Stimulated activated CD8-positive, alpha-beta memory T cell treated with anti-CD3 and anti-CD28 coated beads, Interleukin-4, amount 100 ng/mL, for 48 hours (primary cell): Measurements from ENCODE around the gene OLA1.

Source experiments
- DNase-seq: peaks from one replicate; pipeline ENCODE4 v3.0.0-alpha.2; 2020

OLA1 gene

GRCh38 chr2:174026122-174026845, 222.0 kb downstream of the OLA1 start:
- DNase-seq = no peak

DNA sequence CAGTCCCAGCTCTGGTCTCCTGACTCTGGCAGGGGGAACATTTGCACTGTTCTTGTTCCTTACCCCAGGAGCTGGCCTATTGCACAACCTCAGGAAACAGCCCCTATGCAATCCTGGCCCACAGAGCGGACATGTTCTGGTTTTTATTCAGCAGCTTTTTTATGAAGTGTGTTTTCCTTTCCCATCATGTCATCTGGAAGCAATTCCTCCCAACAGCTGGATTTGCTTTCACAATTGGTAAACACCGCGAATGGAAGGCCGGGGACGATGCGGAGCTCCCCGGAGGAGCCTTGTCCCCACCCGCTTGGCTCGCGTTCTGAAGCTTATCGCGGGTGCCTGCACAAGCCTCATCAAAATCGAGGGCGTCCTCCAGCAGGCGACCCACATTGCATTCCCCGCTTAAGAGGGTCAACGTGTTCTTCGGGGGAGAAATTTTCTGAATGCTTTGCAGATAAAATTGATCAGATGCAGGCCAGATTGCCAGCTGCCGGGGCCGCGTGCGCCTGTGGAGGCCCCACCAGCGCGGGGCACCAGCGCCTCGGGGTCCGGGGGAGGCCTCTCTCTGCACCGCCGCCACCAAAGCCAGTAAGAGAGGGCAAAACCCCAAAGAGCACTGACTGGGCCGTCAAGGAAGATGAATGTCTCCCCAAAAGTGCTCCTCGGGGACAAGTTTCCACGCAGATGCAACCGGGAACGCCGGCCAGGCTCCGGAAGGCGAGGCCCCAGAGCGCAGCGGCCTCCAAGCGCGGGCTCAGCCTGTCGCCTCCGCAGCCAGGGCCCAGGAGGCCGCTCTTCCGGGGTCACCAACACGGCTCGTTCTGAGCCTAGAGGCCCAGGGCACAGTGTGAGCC, 222.8 kb downstream of the OLA1 start:
- DNase-seq = no peak

GRCh38 chr2:174024524-174025270, 223.6 kb downstream of the OLA1 start:
- no peak for DNase-seq

DNA sequence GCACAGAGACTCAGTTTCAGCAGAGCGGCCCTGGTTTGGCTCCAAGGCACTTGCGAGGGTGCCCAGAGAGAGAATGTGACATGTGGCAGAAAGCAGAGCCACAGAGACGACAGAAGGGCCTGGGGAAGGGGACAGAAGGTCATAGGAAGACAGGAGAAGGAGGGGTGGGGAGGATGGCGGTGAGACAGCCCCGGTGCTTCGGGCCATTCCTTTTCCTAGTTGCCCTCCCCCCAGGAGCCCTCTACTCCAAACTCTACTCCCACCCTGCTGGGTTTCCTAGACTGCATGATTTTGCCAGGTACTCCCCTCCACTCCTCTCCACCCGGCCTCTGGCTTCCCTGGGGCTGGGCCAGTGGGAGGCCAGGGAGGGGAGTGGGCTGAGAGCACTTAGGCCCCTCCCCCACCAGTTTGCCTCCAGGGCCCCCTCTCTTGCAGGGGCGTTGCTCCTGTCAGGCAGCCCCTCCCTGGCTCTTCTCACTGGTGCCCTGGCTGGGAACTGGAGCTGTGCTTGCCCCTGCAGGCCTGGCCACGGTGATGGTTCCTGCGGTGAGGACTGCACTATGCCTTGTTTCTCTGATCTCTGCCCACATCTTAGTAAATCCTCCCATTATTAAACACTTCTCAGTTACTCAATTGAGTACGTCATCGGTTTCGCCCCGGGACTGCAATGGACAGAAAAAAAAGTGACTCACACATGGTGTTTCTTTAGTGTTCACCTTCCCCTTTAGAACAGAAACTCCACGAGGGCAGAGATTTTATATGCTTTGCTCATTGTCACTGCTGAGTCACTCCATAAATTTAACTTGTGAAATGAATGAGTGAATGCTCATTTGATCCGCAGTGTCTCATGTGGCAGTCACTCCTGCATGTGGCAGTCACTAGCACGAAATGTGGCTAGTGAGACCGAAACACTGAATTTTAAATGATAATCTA, 224.5 kb downstream of the OLA1 start:
- peak; percentile 69 for DNase-seq
